K562 (cell line): Measurements from ENCODE around the gene CENPN. TPM values are rescaled to one million over a fixed set of nuclear protein-coding genes. Genes with fewer than 3 reads are reported as not detected.

ENCODE experiments used
- BMI1 ChIP-seq: fragments of 150-350 bp; IDR thresholded peaks from 2 replicates; pipeline ENCODE4 v1.6.1; 2014; ENCODE audit warnings: low read length
- CXXC5 ChIP-seq: fragments of 250-450 bp; sonication (Bioruptor Pico); IDR thresholded peaks from 2 replicates; pipeline ENCODE4 v1.8.0; 2022; ENCODE audit warnings: inconsistent platforms, mild to moderate bottlenecking, moderate library complexity
- EP300 ChIP-seq: IDR thresholded peaks from 2 replicates; pipeline ENCODE4 v1.6.1; 2012; ENCODE audit warnings: low read length, improper control_type of control experiment
- FOXA3 ChIP-seq, 2 experiments: fragments of 450-650 bp in 1 of 2; sonication (generic) in 1 of 2; formaldehyde crosslinking; IDR thresholded peaks in 1 of 2; conservative IDR thresholded peaks in 1 of 2; 2 replicates each; pipeline versions ENCODE4 v1.4.0 to v1.8.0; 2020 to 2022; ENCODE audit warnings: mild to moderate bottlenecking in 2 of 2, missing genetic modification reagents in 1 of 2
- MCM7 ChIP-seq, 2 experiments: fragments of 450-650 bp; IDR thresholded peaks; 2 replicates each; pipeline ENCODE4 v1.6.1; 2016 to 2018
- MLX ChIP-seq, 2 experiments: fragments of 450-650 bp in 1 of 2; sonication (generic) in 1 of 2; formaldehyde crosslinking; conservative IDR thresholded peaks; 2 replicates each; pipeline versions ENCODE4 v1.4.0 to v1.8.1; 2020 to 2022; ENCODE audit warnings: mild to moderate bottlenecking in 1 of 2, missing genetic modification reagents in 1 of 2
- MTA1 ChIP-seq: fragments of 450-650 bp; IDR thresholded peaks from 2 replicates; pipeline ENCODE4 v1.6.1; 2017; ENCODE audit warnings: borderline replicate concordance
- MXD1 ChIP-seq: fragments of 250-450 bp; sonication (Bioruptor Pico); IDR thresholded peaks from 2 replicates; pipeline ENCODE4 v1.8.0; 2021; ENCODE audit warnings: borderline replicate concordance, mild to moderate bottlenecking, moderate library complexity; ENCODE audit not compliant: poor library complexity, severe bottlenecking
- NFIC ChIP-seq: fragments of 450-650 bp; IDR thresholded peaks from 2 replicates; pipeline ENCODE4 v1.6.1; 2017; ENCODE audit warnings: mild to moderate bottlenecking, inconsistent platforms
- POLR2B ChIP-seq: fragments of 450-650 bp; IDR thresholded peaks from 2 replicates; pipeline ENCODE4 v1.6.1; 2018; ENCODE audit warnings: low read depth; ENCODE audit not compliant: partially characterized antibody
- PREB ChIP-seq: sonication (generic); formaldehyde crosslinking; IDR thresholded peaks from 2 replicates; pipeline ENCODE4 v1.8.1; 2023; ENCODE audit warnings: mild to moderate bottlenecking, missing genetic modification reagents
- RHOXF2B ChIP-seq: fragments of 250-450 bp; sonication (Bioruptor Pico); conservative IDR thresholded peaks from 2 replicates; pipeline ENCODE4 v1.5.1; 2021
- SIRT6 ChIP-seq: IDR thresholded peaks from one replicate; pipeline ENCODE4 v1.6.1; 2012; ENCODE audit warnings: low read depth, mild to moderate bottlenecking, control low read depth, inconsistent platforms, low read length, moderate library complexity
- SNRNP70 ChIP-seq: fragments of 200-400 bp; formaldehyde crosslinking; optimal IDR thresholded peaks from 2 replicates; pipeline ENCODE3; 2017; ENCODE audit warnings: low read depth, low read length
- TAF1 ChIP-seq: IDR thresholded peaks from 2 replicates; pipeline ENCODE4 v1.6.1; 2011; ENCODE audit warnings: mild to moderate bottlenecking, low read length, moderate library complexity; ENCODE audit not compliant: insufficient read depth, control insufficient read depth, severe bottlenecking; ENCODE audit errors: extremely low read depth
- TEAD1 ChIP-seq, 2 experiments: fragments of 450-650 bp in 1 of 2; sonication (generic) in 1 of 2; formaldehyde crosslinking; IDR thresholded peaks; 2 replicates each; pipeline versions ENCODE4 v1.4.0 to v1.8.0; 2020 to 2022; ENCODE audit warnings: mild to moderate bottlenecking in 2 of 2, missing genetic modification reagents in 1 of 2
- THAP12 ChIP-seq: fragments of 250-450 bp; sonication (Bioruptor Pico); IDR thresholded peaks from 2 replicates; pipeline ENCODE4 v1.9.0; 2021; ENCODE audit warnings: mild to moderate bottlenecking, inconsistent platforms
- TRIM25 ChIP-seq: fragments of 450-650 bp; IDR thresholded peaks from 2 replicates; pipeline ENCODE4 v1.7.0; 2016; ENCODE audit warnings: borderline replicate concordance
- ZNF12 ChIP-seq: sonication (generic); formaldehyde crosslinking; IDR thresholded peaks from 2 replicates; pipeline ENCODE4 v1.4.0; 2020; ENCODE audit warnings: mild to moderate bottlenecking, missing genetic modification reagents
- ZNF696 ChIP-seq: fragments of 250-450 bp; sonication (Bioruptor Pico); conservative IDR thresholded peaks from 2 replicates; pipeline ENCODE4 v1.4.0; 2020; ENCODE audit warnings: mild to moderate bottlenecking, moderate library complexity
- polyA plus RNA-seq, 8 experiments: library from polyadenylated mRNA; depleted of rRNA in 4 of 8; stranded (reverse) in 5 of 8; unstranded in 3 of 8; fragments of >200 nt; fragmentation: Nextera tagmentation in 2 of 8; fragmentation: Illumina TruSeq in 1 of 8; extraction: Ambion mirVana in 2 of 8; extraction: Trizol in 1 of 8; gene quantifications; 2 replicates each; pipeline versions ENCODE4 v1.2.1 to v1.2.3, GENCODE V29; 2011 to 2014; ENCODE audit warnings: inconsistent platforms in 1 of 8, missing spikeins in 1 of 8
- total RNA-seq, 7 experiments: library from RNA; depleted of rRNA in 6 of 7; stranded (reverse); fragments of >200 nt in 6 of 7; fragmentation: Illumina TruSeq in 2 of 7; extraction: Trizol in 2 of 7; gene quantifications; 2 replicates each; pipeline versions ENCODE4 v1.2.1 to v1.2.3, GENCODE V29; 2011 to 2021; ENCODE audit warnings: low replicate concordance in 1 of 7

The CENPN gene
- total and polyA plus RNA-seq, 9 of the 15 experiments (the other 6 are each of a cell fraction or from before 2014, with no cell fraction given) = 92.3 to 384 (median 140) TPM

- peak; percentile 74 for TF ChIP-seq POLR2B
- no peak for TF ChIP-seq EP300
- TF ChIP-seq BMI1 = no peak
- TF ChIP-seq MCM7 (IDR thresholded peaks at IDR 0.05) = no peak
- TF ChIP-seq TRIM25 = no peak
- TF ChIP-seq PREB (CRISPR knock-in tag) = no peak
- TF ChIP-seq SNRNP70 = no peak
- TF ChIP-seq ZNF12 (CRISPR knock-in tag) = no peak; the same call in 1 of the 2 replicates
- TF ChIP-seq ZNF696 = no peak
- no peak for TF ChIP-seq RHOXF2B (CRISPR knock-in tag)
- no peak for TF ChIP-seq TAF1
- TF ChIP-seq SIRT6 = no peak
- TF ChIP-seq CXXC5 = no peak
- peak; percentile 39 for TF ChIP-seq MXD1 (CRISPR knock-in tag)
- 0 out of 2 replicates have a peak, but pooled peaks have one; percentile 33 for TF ChIP-seq THAP12 (CRISPR knock-in tag)
- no peak for TF ChIP-seq TEAD1 (CRISPR knock-in tag; IDR thresholded peaks at IDR 0.05)
- TF ChIP-seq MLX (CRISPR knock-in tag; conservative IDR thresholded peaks at IDR 0.05) = no peak
- TF ChIP-seq MTA1 = no peak
- TF ChIP-seq NFIC = peak; percentile 41; the same call in 1 of the 2 replicates
- no peak for TF ChIP-seq FOXA3 (CRISPR knock-in tag; conservative IDR thresholded peaks at IDR 0.05 in 1 of 2, IDR thresholded peaks at IDR 0.05 in 1 of 2)
Measured at GRCh38 chr16:81006211-81006812, 702 bp upstream of the CENPN start (continued).
